ENCODE data around the gene STX8.

Gene STX8

GRCh38 chr17:9308069-9308468 lies 267.6 kb downstream of the STX8 start:
- H3K4me3 ChIP-seq (ENCODE audit: low read length), result no peak overlapping the region
- no peak for TF ChIP-seq CTCF (conservative IDR thresholded peaks at IDR 0.05; ENCODE audit: low read length)
- DNase-seq (ENCODE audit: low read depth), result no peak

GRCh38 chr17:9307313-9307998 lies 268.2 kb downstream of the STX8 start:
- no peak for TF ChIP-seq CTCF (conservative IDR thresholded peaks at IDR 0.05; ENCODE audit: low read length)
- H3K4me3 ChIP-seq (ENCODE audit: low read length), result no peak overlapping the region
- DNase-seq (ENCODE audit: low read depth), result peak; percentile 39

GRCh38 chr17:9306086-9306485 lies 269.5 kb downstream of the STX8 start:
- no peak for TF ChIP-seq CTCF (conservative IDR thresholded peaks at IDR 0.05; ENCODE audit: low read length)
- H3K4me3 ChIP-seq (ENCODE audit: low read length), result no peak overlapping the region
- DNase-seq (ENCODE audit: low read depth), result no peak

- no peak for TF ChIP-seq CTCF (conservative IDR thresholded peaks at IDR 0.05; ENCODE audit: low read length)
- DNase-seq (ENCODE audit: low read depth), result no peak
- H3K4me3 ChIP-seq (ENCODE audit: low read length), result no peak overlapping the region
Measured at GRCh38 chr17:9299695-9300094, 275.9 kb downstream of the STX8 start.

GRCh38 chr17:9298776-9299295 lies 276.8 kb downstream of the STX8 start:
- no peak for DNase-seq (ENCODE audit: low read depth)
- no peak overlapping the region for H3K4me3 ChIP-seq (ENCODE audit: low read length)
- no peak for TF ChIP-seq CTCF (conservative IDR thresholded peaks at IDR 0.05; ENCODE audit: low read length)

- TF ChIP-seq CTCF (conservative IDR thresholded peaks at IDR 0.05; ENCODE audit: low read length), result no peak
- no peak overlapping the region for H3K4me3 ChIP-seq (ENCODE audit: low read length)
- no peak for DNase-seq (ENCODE audit: low read depth)
Measured at GRCh38 chr17:9298135-9298534, 277.5 kb downstream of the STX8 start.

- H3K4me3 ChIP-seq (ENCODE audit: low read length), result no peak overlapping the region
- TF ChIP-seq CTCF (conservative IDR thresholded peaks at IDR 0.05; ENCODE audit: low read length), result no peak
- DNase-seq (ENCODE audit: low read depth), result no peak
Measured at GRCh38 chr17:9294661-9295210, 280.9 kb downstream of the STX8 start.
